Left lung (tissue), 10 donors: ENCODE data around the gene ANHX. TPM values are rescaled to one million over a fixed set of nuclear protein-coding genes. Genes with fewer than 3 reads are reported as not detected.

Experiments
- ATAC-seq: fragments of 200-7000 bp; cut with Tn5 transposase; one replicate; pipeline ENCODE4 v1.9.1; 2020; ENCODE audit warnings: moderate library complexity
- DNase-seq, 4 donors: peaks; one replicate each; pipeline ENCODE4 v3.0.0-alpha.2; 2013 to 2020
- H3K27ac ChIP-seq, 2 donors: fragments of 200-600 bp; sonication (generic) in 1 of 2; one replicate each; pipeline versions ENCODE4 v1.5.0 to v1.8.0; 2020 to 2021
- H3K27me3 ChIP-seq, 2 donors: fragments of 200-600 bp; sonication (generic) in 1 of 2; one replicate each; pipeline versions ENCODE4 v1.5.0 to v1.8.0; 2020 to 2021
- H3K36me3 ChIP-seq, 2 donors: fragments of 200-600 bp; sonication (generic) in 1 of 2; one replicate each; pipeline versions ENCODE4 v1.5.0 to v1.8.0; 2020 to 2021
- H3K4me1 ChIP-seq, 2 donors: fragments of 200-600 bp; one replicate each; pipeline ENCODE4 v1.8.0; 2021
- H3K4me3 ChIP-seq, 2 donors: fragments of 200-600 bp; sonication (generic) in 1 of 2; one replicate each; pipeline versions ENCODE4 v1.5.0 to v1.8.0; 2020 to 2021; ENCODE audit warnings: mild to moderate bottlenecking in 1 of 2
- H3K9me3 ChIP-seq, 2 donors: fragments of 200-600 bp; sonication (generic) in 1 of 2; one replicate each; pipeline versions ENCODE4 v1.5.0 to v1.8.0; 2020 to 2021
- intact Hi-C, 2 donors: fragments of 100-400 bp; cut with DNase I; formaldehyde crosslinking; loops; one replicate each; pipeline versions ENCODE4 v1.11.2 to v1.14.2; 2022
- polyA plus RNA-seq, 6 donors: library from polyadenylated mRNA; unstranded; fragments of 120-200 nt; gene quantifications; one replicate each; pipeline ENCODE4 v1.2.1, GENCODE V29; 2013; ENCODE audit not compliant: insufficient read length in 6 of 6
- total RNA-seq, 2 donors: library from RNA; stranded (reverse); fragmentation: NEBNext Ultra II Directional; extraction: Animal tissue kit (Norgen Biotek cat#: 25700); gene quantifications; one replicate each; pipeline ENCODE4 v1.2.1, GENCODE V29; 2021
- TF ChIP-seq, protein P1 (sequence below), 2 donors: fragments of 200-600 bp; sonication (generic) in 1 of 2; IDR thresholded peaks; one replicate each; pipeline versions ENCODE4 v1.5.0 to v1.8.0; 2021; ENCODE audit warnings: antibody characterized with exemption in 2 of 2
- donor health status: DM: no; HTN: yes; CAD: no.
- donor health status: DM: no; HTN: no; CAD: no.

ANHX gene
- total and polyA plus RNA-seq, 8 donors: not detected

- H3K4me1 ChIP-seq: no peaks in the 10 kb centered on the region
- intact Hi-C loops: no loop called here
- DNase-seq: no peak
These were observed 879 bp upstream of the ANHX start for GRCh38 chr12:133236556-133236955.

DNA sequence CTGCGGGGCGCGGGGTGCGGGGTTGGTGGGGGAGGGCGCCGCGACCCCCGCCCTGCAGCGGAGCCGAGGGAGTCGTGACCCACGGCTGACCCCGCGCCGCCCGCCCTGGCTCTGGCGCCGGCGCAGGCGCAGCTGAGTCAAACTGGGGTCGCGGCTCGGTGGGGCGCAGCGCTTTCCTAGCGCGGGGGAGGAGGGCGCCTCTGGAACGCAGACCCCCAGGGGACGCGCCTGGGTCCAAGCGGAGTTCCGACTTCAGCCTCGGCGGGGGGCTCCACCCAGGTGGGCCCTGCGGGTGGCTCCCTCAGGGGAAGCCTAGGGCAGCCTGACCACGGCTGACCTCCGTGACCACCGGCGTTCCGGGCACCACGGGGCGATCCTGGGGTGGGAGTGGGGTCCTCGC is 467 bp upstream of the ANHX start:
- Histone ChIP-seq H3K27me3 (peaks cover 0 to 22% of the 10 kb centered on the region in 2 donors), H3K36me3 (no peaks in the 10 kb centered on the region), H3K4me1 (no peaks in the 10 kb centered on the region), H3K9me3 (peaks cover 0 to 81% of the 10 kb centered on the region in 2 donors), H3K27ac (no peak overlapping the region), H3K4me3 (no peak overlapping the region)
- intact Hi-C loops: no loop called here
- TF ChIP-seq, protein P1, sequence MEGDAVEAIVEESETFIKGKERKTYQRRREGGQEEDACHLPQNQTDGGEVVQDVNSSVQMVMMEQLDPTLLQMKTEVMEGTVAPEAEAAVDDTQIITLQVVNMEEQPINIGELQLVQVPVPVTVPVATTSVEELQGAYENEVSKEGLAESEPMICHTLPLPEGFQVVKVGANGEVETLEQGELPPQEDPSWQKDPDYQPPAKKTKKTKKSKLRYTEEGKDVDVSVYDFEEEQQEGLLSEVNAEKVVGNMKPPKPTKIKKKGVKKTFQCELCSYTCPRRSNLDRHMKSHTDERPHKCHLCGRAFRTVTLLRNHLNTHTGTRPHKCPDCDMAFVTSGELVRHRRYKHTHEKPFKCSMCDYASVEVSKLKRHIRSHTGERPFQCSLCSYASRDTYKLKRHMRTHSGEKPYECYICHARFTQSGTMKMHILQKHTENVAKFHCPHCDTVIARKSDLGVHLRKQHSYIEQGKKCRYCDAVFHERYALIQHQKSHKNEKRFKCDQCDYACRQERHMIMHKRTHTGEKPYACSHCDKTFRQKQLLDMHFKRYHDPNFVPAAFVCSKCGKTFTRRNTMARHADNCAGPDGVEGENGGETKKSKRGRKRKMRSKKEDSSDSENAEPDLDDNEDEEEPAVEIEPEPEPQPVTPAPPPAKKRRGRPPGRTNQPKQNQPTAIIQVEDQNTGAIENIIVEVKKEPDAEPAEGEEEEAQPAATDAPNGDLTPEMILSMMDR (IDR thresholded peaks at IDR 0.05): no peak
- ATAC-seq: no peak
- DNase-seq: no peak

More at GRCh38 chr12:133236556-133236955, 879 bp upstream of the ANHX start:
- H3K9me3 ChIP-seq: peaks cover 0 to 77% of the 10 kb centered on the region in 2 donors
- H3K36me3 ChIP-seq: no peaks in the 10 kb centered on the region
- TF ChIP-seq, protein P1 (IDR thresholded peaks at IDR 0.05): no peak
- H3K27ac ChIP-seq: no peak overlapping the region
- no peak for ATAC-seq
- peaks cover 0 to 22% of the 10 kb centered on the region in 2 donors for H3K27me3 ChIP-seq
- no peak overlapping the region for H3K4me3 ChIP-seq

GRCh38 chr12:133234971-133235370 is 706 bp downstream of the ANHX start:
- peaks cover 0 to 22% of the 10 kb centered on the region in 2 donors for H3K27me3 ChIP-seq
- H3K27ac ChIP-seq: no peak overlapping the region
- intact Hi-C loops: no loop called here
- H3K4me3 ChIP-seq: no peak overlapping the region
- TF ChIP-seq, protein P1 (IDR thresholded peaks at IDR 0.05): no peak
- H3K4me1 ChIP-seq: no peaks in the 10 kb centered on the region
- ATAC-seq: no peak
- H3K9me3 ChIP-seq: peaks cover 0 to 86% of the 10 kb centered on the region in 2 donors
- H3K36me3 ChIP-seq: no peaks in the 10 kb centered on the region
- no peak for DNase-seq

DNA sequence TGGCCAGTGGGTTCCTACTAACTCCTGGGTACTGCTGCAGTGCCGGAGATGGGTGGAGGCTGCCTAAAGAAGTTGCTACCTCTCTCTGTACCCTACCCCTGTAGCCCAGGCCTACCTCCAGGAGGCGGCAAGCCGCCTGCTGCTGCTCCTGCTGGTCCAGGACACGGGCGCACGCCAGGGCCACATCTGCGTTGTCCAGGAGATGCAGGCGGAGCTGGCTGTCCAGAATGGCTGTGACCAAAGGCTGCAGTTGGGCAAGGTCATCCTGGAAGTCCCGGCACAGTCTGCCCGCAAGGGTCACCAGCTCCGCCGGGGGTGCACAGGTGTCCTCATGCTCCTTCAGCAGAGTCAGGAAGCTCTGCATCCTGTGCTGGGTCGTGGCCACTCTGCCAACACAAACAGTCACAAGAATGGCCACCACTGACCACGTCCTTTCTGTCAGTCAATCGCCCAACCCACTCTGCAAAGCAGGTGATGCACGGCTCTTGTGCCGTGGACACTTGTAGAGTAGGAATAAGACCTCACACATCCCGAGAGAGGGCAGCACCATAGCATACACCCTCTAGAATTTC is 1.6 kb downstream of the ANHX start:
- Histone ChIP-seq H3K4me1 (no peaks in the 10 kb centered on the region), H3K9me3 (peaks cover 0 to 86% of the 10 kb centered on the region in 2 donors), H3K27me3 (peaks cover 0 to 22% of the 10 kb centered on the region in 2 donors), H3K27ac (no peak overlapping the region), H3K4me3 (no peak overlapping the region), H3K36me3 (no peaks in the 10 kb centered on the region)
- ATAC-seq (no peak), DNase-seq (no peak)
- TF ChIP-seq, protein P1 (IDR thresholded peaks at IDR 0.05): no peak
- intact Hi-C loops: no loop called here

DNA sequence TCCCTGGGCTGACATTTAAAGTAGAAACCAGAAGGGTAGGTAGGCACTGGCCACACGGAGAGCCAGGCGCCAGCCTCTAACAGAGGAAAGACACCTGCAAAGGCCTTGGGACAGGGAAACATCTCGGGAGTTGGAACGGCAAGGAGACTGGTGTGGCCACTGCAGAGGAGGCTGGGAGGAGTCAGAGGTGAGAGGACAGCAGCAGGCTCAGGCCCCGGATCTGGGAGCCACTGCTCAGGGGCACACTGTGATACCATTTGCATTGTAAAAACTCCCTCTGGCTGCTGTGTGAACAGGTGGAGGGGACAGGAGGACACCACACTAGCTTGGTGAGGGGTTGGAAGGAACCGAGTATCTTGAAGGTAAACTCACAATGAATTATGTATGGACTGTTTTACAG is 2.7 kb downstream of the ANHX start:
- ATAC-seq (no peak), DNase-seq (no peak)
- peaks cover 0 to 87% of the 10 kb centered on the region in 2 donors for H3K9me3 ChIP-seq

More for the DNA sequence above, 2.7 kb downstream of the ANHX start:
- TF ChIP-seq, protein P1 (IDR thresholded peaks at IDR 0.05): no peak
- intact Hi-C loops: no loop called here
- H3K36me3 ChIP-seq: no peaks in the 10 kb centered on the region
- H3K4me3 ChIP-seq: no peak overlapping the region
- peaks cover 0 to 22% of the 10 kb centered on the region in 2 donors for H3K27me3 ChIP-seq
- H3K27ac ChIP-seq: no peak overlapping the region
- H3K4me1 ChIP-seq: no peaks in the 10 kb centered on the region
